GM21390 (cell line): Measurements from ENCODE around the gene RNF130.
"Not testable (repeated sequence)": the region's sequence is repeated elsewhere in the genome, so short reads cannot be mapped to it uniquely, and the experiment has no call there.

Experiments
- ATAC-seq: cut with Tn5 transposase; IDR thresholded peaks from one replicate; pipeline ENCODE4 v1.9.1; 2021; ENCODE audit not compliant: unreplicated experiment

Gene RNF130

DNA sequence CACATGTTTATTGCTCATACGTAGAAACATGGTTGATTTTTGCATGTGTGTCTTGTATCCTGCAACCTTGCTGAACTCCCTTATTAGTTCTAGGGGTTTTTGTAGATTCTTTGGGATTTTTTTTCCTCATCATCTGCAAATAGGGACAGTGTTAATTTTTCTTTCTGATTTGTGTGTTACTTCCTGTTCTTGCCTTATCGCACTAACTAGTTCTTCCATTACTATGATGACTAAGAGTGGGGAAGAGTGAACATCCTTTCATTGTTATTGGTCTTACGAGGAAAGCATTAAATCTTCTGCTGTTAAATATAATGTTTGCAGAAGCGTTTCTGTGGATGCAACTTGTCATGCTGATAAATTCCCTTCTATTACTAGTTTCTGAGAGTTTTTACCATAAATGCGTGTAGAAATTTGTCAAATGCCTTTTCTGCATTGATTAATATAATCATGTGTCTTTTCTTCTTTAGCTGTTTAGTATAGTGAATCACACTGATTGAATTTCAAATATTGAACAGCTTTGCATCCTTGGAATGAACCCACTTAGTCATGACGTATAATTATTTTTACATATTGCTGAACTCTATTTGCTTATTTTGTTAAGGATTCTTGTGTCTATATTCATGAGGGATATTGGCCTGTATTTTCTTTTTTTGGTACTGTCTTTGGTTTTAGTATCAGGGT, 32.1 kb upstream of the RNF130 start:
- no peak for ATAC-seq

DNA sequence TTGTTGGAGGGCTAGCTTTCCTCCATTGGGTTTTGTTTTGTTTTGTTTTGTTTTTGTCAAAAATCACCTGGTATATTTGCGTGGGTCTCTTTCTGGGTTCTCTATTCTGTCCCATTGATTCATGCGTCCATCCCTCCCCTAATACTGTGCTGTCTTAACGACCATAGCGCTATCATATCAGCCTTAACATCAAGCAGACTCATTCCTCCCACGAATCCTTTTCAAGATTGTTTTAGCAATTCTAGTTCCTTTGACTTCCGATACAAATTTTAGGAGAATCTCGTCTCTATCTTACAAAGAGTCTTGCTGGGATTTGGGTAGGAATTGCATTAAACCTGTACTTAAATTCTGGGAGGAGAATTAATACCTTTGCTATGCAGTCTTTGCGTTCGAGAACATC, 31.1 kb upstream of the RNF130 start:
- no peak for ATAC-seq

DNA sequence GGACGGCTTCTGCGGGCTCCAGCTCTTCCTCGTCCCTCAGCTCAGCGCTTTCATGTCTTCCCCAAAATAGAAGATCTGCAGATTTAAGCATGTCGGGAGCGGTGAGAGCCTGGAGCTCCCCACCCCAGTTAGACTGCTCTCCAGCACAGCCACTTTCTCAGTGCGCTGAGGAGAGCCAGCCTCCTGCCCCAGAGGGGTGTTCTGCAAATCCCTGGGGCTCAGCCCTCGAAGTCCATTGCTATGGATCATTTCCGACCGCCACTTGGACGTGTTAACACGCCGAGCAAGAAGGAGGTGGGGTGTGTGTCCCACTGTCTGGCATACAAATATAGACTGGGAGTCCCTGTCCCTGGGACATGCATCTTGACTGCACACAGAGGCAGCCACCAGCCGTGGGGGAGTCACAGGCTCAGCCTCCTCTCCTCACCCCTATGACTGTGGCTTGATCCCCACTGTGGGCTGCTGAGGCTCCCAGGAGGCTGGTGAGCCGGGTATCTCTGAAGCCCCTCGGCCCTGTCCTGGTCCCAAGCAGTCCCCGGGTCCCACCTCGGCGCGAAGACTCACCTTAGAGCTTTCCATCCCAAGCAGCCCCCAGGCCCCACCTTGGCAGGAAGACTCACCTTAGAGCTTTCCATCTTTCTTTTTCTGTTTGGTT, 30.0 kb upstream of the RNF130 start:
- no peak for ATAC-seq

DNA sequence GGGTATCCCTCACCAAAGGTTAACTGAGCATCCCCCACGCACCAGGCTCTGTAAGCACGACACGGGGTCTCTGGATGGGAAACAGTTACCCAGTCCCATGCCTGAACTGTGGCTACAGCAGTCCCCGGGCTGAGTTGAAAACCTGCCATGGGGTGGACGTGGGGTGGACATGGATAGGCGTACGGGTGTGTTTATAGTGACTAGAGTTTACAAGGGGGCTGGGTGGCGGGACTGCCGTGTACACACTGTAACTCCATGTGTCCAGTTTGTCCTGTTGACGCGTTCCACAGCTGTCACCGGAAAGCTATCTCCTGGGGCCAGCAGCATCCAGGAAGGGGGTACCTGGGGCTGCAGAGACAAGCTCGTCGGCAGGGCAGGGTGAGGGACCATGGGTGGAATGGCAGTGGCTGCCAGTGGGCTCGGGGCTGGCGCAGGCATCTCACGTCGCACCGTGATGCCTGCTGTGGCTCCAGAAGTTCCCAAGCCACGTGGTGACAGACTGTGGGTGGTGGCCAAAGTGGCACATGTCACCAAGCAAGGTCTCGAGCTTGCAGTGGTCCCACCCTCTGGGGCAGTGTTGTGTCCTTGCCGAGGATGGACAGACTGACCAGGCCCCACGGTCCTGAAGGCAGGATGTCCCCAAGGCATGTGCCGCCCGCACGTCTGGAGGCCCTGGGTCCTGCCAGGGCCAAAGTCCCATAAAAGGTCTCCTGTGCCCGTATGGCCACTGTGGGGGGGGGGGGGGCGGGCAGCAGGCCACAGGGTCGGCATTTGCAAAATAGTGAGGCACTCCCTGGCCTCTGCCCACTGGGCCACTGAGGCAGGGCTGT, 29.3 kb upstream of the RNF130 start:
- ATAC-seq, result no peak

DNA sequence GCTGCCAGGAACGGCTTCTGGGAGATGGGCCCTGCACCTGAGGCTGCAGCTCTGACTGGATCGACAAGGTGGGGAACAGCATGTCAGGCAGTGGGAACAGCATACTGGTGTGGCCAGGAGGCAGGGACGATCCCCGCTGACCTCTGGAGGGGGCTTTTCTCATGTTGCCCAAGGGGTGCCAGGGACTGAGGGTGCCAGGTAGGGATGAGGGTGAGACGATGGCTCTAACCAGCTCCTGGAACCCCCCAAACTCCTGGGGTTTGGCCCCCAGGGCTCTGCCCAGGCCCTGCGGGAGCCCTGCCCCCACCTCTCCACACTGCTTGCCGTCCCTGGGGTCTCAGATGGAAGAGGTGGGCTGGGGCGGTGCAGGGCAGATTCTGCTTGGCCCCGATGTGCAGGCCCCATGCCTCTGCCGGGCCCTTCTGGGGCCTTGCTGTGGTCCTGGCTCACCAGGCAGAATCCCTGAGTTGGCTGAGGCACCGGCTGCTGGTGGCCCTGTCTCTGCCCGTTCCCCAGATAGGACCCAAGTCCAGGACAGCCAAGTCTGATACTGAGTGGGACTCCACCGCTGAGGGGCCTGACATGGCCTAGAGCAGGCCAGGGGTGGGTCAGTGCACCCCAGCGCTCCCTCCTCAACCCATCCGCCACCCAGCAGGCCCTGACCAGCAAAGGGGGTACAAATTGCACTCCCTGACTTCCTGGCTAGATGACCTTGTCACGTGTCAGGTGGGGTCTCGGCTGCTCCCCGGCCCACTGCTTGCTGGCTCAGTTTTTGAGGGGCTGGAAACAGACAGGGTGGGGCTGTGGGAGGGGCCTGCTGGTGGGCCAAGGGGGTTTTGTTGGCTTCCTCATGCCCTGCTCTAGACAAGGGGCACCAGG, 28.4 kb upstream of the RNF130 start:
- no peak for ATAC-seq

DNA sequence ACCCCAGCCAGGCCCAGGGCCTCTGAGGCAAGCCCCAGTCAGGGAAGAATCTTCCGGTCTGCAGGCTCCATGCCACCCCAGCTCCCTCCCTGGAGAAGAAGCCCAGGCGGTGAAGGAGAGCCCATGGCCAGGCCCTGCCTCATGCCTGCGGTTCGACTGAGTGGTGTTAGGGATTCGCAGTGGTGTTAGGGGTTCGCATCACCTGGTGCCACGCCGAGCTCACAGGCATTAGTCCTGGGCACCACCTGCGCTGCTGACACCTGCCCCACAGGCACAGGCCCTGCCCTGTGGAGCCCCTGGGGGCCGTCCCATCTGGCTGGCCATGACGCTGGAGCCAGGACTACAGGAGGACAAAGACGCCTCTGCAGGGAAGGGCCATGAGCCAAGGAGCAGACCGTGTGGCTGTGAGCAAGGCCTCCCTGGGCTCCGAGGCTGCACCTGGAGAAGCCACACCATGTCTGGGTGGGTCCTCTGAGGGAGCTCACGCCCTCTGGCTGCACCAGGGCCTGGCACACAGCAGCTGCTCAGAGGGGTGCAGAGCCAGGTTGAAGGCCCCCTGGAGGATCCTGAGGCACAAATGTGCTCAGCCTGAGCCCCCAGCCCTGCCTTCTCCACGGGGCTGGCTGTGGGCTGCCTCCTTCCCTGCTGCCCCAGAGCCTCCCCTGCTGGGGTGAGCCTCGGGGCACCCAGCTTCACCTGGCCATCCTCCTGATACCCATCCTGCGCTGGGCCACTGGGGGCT, 27.6 kb upstream of the RNF130 start:
- ATAC-seq, result no peak

DNA sequence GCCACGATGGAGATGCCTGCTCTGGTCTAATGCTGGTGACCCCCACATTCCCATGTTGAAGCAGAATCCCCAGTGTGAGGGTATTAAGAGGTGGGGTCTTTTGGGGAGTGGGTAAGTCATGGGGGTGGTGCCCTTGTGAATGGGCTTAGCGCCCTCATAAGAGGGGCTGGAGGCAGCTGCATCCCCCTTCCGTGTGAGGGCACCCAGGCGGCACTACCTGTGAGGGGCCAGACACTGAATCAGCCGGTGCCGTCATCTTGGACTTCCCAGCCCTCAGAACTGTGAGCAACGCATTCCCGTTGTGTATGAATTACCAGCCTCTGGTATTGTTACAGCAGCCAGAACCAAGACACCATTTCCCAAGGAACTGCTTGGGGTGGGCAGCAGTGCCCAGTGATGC, 27.0 kb upstream of the RNF130 start:
- no peak for ATAC-seq

DNA sequence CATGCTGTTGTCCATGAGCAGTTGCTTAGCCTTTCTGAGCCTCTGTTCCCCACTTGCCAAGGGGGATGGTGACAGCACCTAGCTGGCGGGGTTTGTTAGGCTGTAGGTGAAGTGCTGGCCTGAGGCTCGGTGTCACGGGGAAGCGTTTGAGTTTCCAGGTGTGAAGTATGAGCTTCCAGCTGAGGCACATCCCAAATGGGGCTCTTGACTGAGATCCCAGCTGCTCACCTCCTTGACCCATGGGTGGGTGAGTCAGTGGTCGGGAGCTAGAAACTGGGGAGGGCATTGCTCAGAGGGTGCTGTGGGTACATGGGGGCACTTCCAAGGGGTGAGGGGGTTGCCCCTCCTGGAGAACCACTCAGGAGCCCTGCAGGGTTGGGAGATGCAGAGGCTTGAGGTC, 26.4 kb upstream of the RNF130 start:
- ATAC-seq, result no peak

DNA sequence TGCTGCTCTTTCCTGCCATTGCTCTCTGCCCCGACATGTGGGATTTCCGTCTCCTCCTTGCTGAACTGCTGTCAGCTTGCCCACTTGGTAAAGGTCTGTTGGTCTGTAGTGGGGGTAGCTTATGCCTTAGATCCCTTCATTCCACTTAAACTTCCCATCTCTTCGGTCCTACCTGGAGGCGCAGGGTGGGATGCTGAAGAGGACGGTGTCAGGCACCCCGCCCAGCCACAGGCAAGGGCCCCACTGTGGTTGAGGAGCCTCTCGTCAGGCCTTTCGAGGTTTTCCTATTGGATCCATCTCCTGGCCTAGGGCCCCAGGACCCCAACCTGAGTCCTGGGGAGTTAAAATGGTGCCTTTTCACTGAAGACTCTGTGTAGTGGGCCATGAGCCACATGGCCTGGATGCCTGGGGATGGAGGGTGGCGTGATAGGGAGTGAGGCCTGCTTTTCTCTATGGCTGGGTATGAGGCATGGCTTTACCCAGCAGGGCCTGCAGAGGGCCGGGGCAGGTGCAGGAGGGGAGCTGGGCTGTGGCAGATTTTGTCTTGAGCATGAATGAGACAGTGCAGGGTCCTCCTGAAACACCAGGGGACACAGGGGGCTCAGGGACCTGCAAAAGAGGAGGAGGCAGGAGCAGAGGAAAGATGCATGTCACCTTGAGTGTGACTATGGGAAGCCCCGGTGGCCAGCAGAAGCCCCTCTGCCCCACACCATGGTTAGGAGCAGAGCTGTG, 25.8 kb upstream of the RNF130 start:
- ATAC-seq, result no peak

DNA sequence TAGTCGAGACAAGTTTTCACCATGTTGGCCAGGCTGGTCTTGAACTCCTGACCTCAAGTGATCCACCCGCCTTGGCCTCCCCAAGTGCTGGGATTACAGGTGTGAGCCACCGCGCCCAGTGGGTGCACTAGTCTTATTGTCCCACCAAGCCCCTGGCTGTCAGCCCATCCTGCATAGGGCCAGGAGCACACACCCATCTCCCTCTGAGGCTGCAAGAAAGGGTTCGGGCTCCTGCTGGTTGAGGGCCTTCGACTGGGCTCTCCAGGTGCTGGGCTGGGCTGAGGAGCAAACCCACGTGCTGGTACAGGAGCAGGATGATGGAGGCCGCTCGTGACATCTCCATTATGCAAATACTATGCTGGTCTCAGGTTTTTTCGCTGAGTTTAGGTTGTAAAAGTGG, 25.1 kb upstream of the RNF130 start:
- no peak for ATAC-seq

DNA sequence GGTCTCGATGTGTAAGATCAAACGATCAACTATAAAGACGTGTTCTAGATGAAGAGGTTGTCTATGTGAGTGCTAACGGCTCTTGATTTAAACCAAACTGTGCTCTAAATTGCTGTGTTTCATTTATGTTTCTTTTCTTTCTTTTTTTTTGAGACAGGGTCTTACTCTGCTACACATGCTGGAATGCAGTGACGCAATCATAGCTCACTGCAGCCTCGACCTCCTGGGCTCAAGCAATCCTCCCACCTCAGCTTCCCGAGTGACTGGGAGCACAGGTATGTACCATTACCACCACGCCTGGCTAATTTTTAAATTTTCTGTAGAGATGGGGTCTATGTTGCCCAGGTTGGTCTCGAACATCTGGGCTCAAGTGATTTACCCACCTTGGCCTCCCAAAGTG, 24.0 kb upstream of the RNF130 start:
- no peak for ATAC-seq

DNA sequence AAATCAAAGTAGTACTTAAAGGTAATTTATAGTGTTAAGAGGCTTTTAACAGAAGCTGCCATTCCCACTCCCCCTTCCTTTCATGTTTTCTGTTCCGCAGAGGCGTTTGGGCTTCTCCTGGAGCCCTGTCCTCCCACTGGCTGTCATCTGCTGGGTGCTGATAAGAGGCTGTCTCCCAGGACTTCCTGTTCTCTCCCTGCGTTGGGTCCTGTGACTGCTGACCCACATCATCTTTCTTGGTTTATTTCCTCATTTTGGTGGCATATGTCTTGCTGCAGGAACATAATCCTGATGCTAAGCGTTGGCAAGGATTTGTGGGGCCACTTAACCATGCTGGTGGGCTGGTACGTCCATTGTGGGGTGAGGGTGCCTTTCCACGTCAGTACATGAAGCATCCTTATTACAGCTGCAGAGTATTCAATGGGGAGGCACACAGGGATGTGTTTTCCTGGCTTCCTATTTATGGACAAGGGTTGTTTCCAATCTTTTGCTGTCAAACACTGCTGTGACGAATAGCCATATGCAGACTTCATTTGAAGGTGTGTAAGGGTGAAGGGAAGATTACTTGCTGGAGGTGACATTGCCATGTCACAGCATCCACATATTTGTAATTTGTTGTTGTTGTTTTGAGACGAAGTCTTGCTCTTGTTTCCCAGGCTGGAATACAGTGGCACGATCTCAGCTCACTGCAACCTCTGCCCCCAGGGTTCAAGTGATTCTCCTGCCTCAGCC, 22.3 kb upstream of the RNF130 start:
- no peak for ATAC-seq

DNA sequence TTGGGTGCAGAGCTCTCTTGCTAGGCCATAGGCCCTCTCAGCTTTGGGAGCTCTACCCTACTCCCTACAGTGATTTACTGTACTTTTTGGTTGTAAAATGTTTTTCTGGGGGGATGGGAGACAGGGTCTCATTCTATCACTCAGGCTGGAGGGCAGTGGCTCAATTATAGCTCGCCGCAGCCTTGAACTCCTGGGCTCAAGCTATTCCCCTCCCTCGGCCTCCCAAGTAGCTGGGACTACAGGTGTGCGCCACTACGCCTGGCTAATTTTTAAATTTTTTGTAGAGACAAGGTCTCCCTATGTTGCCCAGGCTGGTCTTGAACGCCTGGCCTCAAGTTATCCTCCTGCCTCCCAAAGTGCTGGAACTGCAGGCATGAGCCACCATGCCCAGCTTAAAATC, 21.7 kb upstream of the RNF130 start:
- ATAC-seq, result no peak

DNA sequence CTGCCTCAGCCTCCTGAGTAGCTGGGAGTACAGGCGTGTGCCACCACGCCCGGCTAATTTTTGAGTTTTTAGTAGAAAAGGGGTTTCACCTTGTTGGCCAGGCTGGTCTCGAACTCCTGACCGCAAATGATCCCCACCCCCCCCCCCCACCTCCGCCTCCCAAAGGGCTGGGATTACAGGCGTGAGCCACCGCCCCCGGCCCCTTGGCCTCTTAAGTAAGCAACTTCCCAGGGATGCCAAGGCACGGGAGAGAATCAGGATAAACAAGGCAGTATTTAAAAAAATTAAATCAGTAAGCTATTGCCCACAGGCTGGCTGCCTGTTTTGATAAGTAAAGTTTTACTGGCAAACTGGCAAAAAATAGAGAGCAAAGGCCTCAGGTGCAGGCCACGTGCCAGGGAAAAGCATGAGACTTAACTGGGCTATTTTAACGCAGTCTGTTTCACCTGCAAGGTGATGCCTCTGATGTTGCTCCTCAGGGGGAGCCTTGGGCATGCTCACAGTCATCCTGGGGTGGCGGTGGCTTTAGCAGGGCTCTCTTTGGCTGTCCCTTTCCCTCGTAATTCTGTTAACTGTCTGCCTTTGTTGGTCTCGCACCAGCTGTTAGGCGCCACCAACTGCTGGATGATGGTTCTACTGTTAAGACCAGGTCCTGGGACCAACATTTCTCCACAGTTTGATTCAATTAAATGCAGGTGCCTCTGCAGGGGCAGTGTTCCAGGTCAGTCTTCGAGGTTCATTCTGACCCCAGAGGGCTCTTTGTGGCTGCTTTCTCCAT, 19.4 kb upstream of the RNF130 start:
- ATAC-seq, result no peak

DNA sequence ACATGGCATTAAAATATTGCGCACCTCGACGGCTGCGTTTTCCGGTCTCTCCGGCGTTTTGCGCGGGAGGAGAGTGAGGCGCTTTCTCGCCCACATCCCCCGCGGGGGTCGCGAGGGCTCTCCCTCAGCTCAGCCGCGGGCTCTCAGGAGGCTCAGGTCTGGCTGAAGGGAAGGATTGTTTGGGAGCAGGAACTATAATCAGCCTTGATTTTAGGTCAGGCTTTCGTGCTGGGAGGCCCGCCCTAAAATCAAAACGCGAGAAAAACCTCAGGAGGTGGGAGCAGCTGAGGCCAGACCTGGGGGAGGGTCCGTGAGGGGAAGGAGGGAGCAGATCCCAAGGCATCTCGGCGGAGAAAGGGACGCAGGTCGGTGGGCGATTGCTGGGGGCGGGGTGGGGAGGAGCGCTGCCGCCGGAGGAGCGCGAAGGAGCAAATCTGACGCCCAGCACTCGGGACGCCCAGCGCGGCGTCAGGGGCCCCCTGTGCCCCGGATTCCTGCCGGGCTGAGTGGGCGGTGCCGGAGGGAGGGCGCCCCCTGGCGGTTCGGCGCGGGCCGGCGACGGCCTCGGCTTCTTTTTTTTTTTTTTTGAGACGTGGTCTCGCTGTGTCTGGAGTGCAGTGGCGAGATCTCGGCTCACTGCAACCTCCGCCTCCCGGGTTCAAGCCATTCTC, 18.7 kb upstream of the RNF130 start:
- ATAC-seq, result no peak

DNA sequence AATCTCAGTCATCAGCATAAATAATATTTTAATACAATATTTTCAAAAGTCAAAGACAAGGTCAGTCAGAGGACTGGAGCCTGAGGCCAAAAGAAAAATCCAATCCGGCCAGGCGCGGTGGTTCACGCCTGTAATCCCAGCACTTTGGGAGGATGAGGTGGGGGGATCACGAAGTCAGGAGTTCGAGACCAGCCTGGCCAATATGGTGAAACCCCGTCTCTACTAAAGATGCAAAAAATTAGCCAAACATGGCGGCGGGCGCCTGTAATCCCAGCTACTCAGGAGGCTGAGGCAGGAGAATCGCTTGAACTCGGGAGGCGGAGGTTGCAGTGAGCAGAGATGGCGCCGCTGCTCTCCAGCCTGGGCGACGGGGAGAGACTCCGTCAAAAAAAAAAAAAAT, 18.1 kb upstream of the RNF130 start:
- not testable (repeated sequence) for ATAC-seq

DNA sequence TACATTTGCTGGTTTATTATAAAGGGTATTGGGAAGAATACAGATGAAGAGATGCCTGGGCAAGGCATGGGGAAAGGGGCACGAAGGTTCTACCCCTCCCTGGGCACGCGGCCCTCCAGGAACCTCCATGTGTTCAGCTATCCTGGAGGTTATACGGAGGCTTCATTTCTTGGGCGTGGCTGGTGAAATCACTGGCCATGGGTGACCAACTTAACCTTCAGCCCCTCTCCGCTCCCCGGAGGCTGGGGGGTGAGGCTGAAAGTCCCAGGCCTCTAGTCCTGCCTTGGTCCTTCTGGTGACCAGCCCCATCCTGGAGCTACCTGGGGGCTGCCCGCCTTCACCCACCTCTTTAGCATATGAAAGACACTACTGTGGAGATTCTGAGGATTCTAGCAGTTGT, 17.0 kb upstream of the RNF130 start:
- no peak for ATAC-seq
